Retinal pigment epithelial cell (primary cell): Measurements from ENCODE around the gene WNT7A.

Source experiments
- DNase-seq: peaks from one replicate; pipeline ENCODE4 v3.0.0-alpha.2; 2010; ENCODE audit warnings: low read depth
- H3K4me3 ChIP-seq: 2 replicates; pipeline ENCODE4 v1.5.1; 2011; ENCODE audit warnings: mild to moderate bottlenecking, low read length, control low read depth, moderate library complexity
- CTCF ChIP-seq: conservative IDR thresholded peaks from 2 replicates; pipeline ENCODE4 v1.5.1; 2011; ENCODE audit warnings: low read depth, low read length, control low read depth, inconsistent platforms

The WNT7A gene

GRCh38 chr3:13896473-13897154 is 16.7 kb upstream of the WNT7A start:
- TF ChIP-seq CTCF = peak; percentile 80
- no peak for DNase-seq
- no peak overlapping the region for H3K4me3 ChIP-seq

GRCh38 chr3:13895155-13896105 is 15.6 kb upstream of the WNT7A start:
- DNase-seq = peak; percentile 36
- peak overlapping the region; percentile 56 for H3K4me3 ChIP-seq
- TF ChIP-seq CTCF = no peak

GRCh38 chr3:13894807-13895154 is 14.9 kb upstream of the WNT7A start:
- peak overlapping the region; percentile 44 for H3K4me3 ChIP-seq
- no peak for DNase-seq
- no peak for TF ChIP-seq CTCF

DNA sequence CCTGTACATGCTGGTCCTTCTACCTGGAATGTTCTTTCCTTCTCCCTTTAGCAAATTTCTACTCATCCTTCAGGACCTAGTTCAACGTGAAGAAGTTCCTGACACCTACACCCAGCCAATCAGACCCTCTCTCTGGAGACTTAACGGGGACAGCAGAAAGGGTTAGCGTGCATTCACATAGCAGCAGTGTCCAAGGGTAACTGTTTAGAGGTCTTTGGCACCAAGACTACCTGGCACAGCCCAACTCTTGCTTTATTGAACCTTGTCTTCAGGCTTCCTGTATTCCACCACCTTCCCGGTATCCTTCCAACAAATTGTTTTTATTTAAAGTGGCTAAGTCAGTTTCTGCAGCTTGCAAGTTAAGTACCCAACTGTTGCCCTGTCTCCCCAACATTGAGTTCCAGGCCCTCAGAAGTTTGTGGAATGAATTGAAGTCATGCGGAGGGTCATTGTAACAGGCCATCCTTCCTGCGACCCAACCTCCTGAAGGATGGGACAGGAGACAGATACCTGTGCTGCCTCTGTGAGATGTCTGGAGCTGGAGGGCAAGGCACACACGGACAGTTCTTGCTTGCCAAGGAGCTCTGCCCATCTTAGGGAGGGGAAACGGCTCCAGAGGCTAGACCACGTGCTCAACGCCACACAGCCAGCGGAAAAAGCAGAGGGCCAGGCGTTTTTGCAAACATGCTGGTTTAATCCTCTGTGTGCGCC is 14.4 kb upstream of the WNT7A start:
- no peak for TF ChIP-seq CTCF
- no peak overlapping the region for H3K4me3 ChIP-seq
- no peak for DNase-seq

- no peak for DNase-seq
- H3K4me3 ChIP-seq = no peak overlapping the region
- TF ChIP-seq CTCF = no peak
These were observed 12.4 kb upstream of the WNT7A start for GRCh38 chr3:13892304-13892703.

DNA sequence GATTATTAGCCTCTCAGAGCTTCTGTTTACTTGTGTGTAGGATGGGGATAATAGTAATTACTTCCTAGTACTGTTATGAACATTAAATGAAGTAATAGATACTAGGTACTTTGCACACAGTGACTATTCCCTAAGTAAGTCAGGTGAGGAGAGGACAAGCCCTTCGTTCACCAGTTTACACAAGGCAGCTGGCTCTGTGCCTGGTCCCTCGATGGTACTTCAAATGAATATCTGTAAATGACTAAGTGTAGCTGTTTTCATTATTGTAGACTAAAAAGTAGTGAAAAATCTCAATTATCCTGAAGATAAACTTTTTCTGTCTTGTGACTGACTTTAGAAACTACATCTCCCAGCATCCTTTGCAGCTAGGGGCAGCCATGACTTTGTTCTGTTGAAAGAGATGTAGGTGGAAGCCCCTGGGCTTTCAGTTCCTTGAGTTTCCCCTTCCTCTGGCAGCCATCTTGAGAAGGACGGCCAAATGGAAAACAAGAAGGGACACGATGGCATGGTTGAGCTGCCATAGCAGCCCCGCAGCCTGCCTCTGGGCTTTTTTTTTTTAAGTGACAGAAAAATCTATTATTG is 11.7 kb upstream of the WNT7A start:
- no peak overlapping the region for H3K4me3 ChIP-seq
- no peak for TF ChIP-seq CTCF
- DNase-seq = no peak
